ENCODE measurements around the gene GGT6.

The GGT6 gene

DNA sequence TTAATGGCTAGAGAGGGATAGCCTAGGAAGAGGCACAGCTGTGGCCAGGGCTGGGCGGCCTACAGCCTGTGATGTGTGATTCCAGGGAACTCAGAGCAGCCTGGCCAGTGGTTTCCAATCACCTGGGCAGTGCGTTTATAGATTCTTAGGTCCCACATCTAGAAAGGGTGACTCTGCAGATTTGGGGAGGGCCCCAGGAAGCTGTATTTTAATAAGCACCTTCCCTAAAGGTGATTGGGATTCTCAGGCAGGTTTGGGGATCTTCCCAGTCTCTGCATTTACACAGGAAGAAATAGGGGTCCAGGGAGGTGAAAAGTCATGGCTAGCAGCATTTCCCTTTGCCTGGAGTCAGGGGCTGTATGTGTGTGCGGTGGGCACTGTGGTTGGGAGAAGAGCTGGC is 52.2 kb downstream of the GGT6 start:
- no peak overlapping the region for H3K4me3 ChIP-seq (ENCODE audit: low read depth, low read length)
- TF ChIP-seq, protein P1, sequence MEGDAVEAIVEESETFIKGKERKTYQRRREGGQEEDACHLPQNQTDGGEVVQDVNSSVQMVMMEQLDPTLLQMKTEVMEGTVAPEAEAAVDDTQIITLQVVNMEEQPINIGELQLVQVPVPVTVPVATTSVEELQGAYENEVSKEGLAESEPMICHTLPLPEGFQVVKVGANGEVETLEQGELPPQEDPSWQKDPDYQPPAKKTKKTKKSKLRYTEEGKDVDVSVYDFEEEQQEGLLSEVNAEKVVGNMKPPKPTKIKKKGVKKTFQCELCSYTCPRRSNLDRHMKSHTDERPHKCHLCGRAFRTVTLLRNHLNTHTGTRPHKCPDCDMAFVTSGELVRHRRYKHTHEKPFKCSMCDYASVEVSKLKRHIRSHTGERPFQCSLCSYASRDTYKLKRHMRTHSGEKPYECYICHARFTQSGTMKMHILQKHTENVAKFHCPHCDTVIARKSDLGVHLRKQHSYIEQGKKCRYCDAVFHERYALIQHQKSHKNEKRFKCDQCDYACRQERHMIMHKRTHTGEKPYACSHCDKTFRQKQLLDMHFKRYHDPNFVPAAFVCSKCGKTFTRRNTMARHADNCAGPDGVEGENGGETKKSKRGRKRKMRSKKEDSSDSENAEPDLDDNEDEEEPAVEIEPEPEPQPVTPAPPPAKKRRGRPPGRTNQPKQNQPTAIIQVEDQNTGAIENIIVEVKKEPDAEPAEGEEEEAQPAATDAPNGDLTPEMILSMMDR (conservative IDR thresholded peaks at IDR 0.05; ENCODE audit: low read depth, low read length): no peak

DNA sequence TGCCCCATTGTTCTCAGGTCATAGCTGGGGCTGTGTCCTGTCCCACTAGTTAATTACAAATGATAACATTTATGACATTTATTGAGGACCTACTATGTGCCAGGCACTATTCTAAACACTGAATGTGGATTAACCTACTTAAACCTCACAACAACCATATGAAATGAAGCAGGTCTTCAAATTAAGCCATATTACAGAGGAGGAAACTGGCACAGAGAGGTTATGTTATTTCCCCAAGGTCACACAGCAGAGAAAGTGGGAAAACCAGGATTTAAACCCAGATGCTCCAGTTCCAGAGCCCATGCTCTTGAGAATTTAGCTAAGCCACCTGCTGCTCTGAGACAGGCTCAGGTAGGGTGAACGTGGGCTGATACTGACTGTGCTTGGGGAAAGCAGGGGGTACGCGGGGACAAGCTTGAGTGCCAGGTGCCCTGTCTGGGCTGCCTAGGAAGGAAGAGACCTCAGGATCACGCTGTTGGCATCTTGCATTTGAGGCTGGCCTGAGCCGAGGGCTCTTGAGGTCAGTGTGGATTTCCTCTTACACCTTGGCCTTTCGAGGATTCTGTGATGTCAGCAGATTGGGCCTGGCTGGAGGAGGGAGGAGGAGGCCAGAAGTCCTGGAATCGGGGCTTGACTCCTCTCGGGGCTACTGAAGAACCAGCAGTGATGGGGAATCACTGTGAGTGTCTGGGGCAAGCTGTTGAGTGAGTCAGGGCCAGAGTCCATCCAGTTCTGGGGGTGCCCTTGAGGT is 52.8 kb downstream of the GGT6 start:
- H3K4me3 ChIP-seq (ENCODE audit: low read depth, low read length): no peak overlapping the region
- TF ChIP-seq, protein P1 (conservative IDR thresholded peaks at IDR 0.05; ENCODE audit: low read depth, low read length): no peak
- no peak for DNase-seq (ENCODE audit: low read depth)

More for the DNA sequence above, 52.2 kb downstream of the GGT6 start:
- no peak for DNase-seq (ENCODE audit: low read depth)
